ENCODE measurements around the gene KIF16B.
A peak's percentile ranks its signal among the peaks of the same experiment; 100 is the strongest.

The KIF16B gene

GRCh38 chr20:16279320-16279719 lies 293.9 kb downstream of the KIF16B start:
- TF ChIP-seq EZH2phosphoT487 (IDR thresholded peaks at IDR 0.05; ENCODE audit: low read depth), result no peak
- peak; percentile 46 for TF ChIP-seq CTCF (IDR thresholded peaks at IDR 0.05; ENCODE audit: low read depth, low read length)
- no peaks in the 10 kb centered on the region for H4K20me1 ChIP-seq (ENCODE audit: insufficient read depth, low read length)

GRCh38 chr20:16273812-16274555 lies 299.3 kb downstream of the KIF16B start:
- Histone ChIP-seq H3K4me2 (ENCODE audit: low read length) (no peak overlapping the region), H3K9me3 (ENCODE audit: insufficient read depth, low read length) (no peaks in the 10 kb centered on the region), H3K27me3 (ENCODE audit: low read depth, low read length) (no peaks in the 10 kb centered on the region), H4K20me1 (ENCODE audit: insufficient read depth, low read length) (no peaks in the 10 kb centered on the region), H3K27ac (ENCODE audit: low read length) (no peak overlapping the region), H3K36me3 (replicated peaks; ENCODE audit: low read depth, low read length) (no peaks in the 10 kb centered on the region), H3K4me3 (ENCODE audit: low read length) (no peak overlapping the region), H3K79me2 (ENCODE audit: low read length) (no peaks in the 10 kb centered on the region), H3K4me1 (ENCODE audit: low read length) (no peaks in the 10 kb centered on the region), H3K9ac (ENCODE audit: low read length) (no peak overlapping the region), H2AFZ (ENCODE audit: low read depth, low read length) (no peak overlapping the region)
- no peak for TF ChIP-seq EZH2phosphoT487 (IDR thresholded peaks at IDR 0.05; ENCODE audit: low read depth)

More at GRCh38 chr20:16279320-16279719, 293.9 kb downstream of the KIF16B start:
- H3K4me2 ChIP-seq (ENCODE audit: low read length), result no peak overlapping the region
- H3K9ac ChIP-seq (ENCODE audit: low read length), result no peak overlapping the region
- no peaks in the 10 kb centered on the region for H3K79me2 ChIP-seq (ENCODE audit: low read length)
- no peaks in the 10 kb centered on the region for H3K36me3 ChIP-seq (replicated peaks; ENCODE audit: low read depth, low read length)
- H3K27me3 ChIP-seq (ENCODE audit: low read depth, low read length), result no peaks in the 10 kb centered on the region
- no peaks in the 10 kb centered on the region for H3K4me1 ChIP-seq (ENCODE audit: low read length)
- no peak overlapping the region for H3K27ac ChIP-seq (ENCODE audit: low read length)
- no peaks in the 10 kb centered on the region for H3K9me3 ChIP-seq (ENCODE audit: insufficient read depth, low read length)
- no peak overlapping the region for H2AFZ ChIP-seq (ENCODE audit: low read depth, low read length)
- no peak overlapping the region for H3K4me3 ChIP-seq (ENCODE audit: low read length)

- Histone ChIP-seq H3K27me3 (ENCODE audit: low read depth, low read length) (no peaks in the 10 kb centered on the region), H2AFZ (ENCODE audit: low read depth, low read length) (no peak overlapping the region), H3K36me3 (replicated peaks; ENCODE audit: low read depth, low read length) (no peaks in the 10 kb centered on the region), H3K4me1 (ENCODE audit: low read length) (no peaks in the 10 kb centered on the region), H3K9ac (ENCODE audit: low read length) (no peak overlapping the region), H3K79me2 (ENCODE audit: low read length) (no peaks in the 10 kb centered on the region), H4K20me1 (ENCODE audit: insufficient read depth, low read length) (no peaks in the 10 kb centered on the region), H3K4me3 (ENCODE audit: low read length) (no peak overlapping the region), H3K9me3 (ENCODE audit: insufficient read depth, low read length) (no peaks in the 10 kb centered on the region), H3K27ac (ENCODE audit: low read length) (no peak overlapping the region), H3K4me2 (ENCODE audit: low read length) (no peak overlapping the region)
- TF ChIP-seq CTCF (IDR thresholded peaks at IDR 0.05; ENCODE audit: low read depth, low read length) (no peak), EZH2phosphoT487 (IDR thresholded peaks at IDR 0.05; ENCODE audit: low read depth) (no peak)
Measured at GRCh38 chr20:16272780-16273360, 300.4 kb downstream of the KIF16B start.

GRCh38 chr20:16271450-16271849 lies 301.8 kb downstream of the KIF16B start:
- Histone ChIP-seq H3K9ac (ENCODE audit: low read length) (no peak overlapping the region), H3K79me2 (ENCODE audit: low read length) (no peaks in the 10 kb centered on the region), H3K4me2 (ENCODE audit: low read length) (no peak overlapping the region), H3K9me3 (ENCODE audit: insufficient read depth, low read length) (no peaks in the 10 kb centered on the region), H3K4me3 (ENCODE audit: low read length) (no peak overlapping the region), H4K20me1 (ENCODE audit: insufficient read depth, low read length) (no peaks in the 10 kb centered on the region), H2AFZ (ENCODE audit: low read depth, low read length) (no peak overlapping the region), H3K36me3 (replicated peaks; ENCODE audit: low read depth, low read length) (peaks cover under 1% of the 10 kb centered on the region), H3K27ac (ENCODE audit: low read length) (no peak overlapping the region), H3K27me3 (ENCODE audit: low read depth, low read length) (no peaks in the 10 kb centered on the region), H3K4me1 (ENCODE audit: low read length) (no peaks in the 10 kb centered on the region)
- TF ChIP-seq CTCF (IDR thresholded peaks at IDR 0.05; ENCODE audit: low read depth, low read length) (no peak), EZH2phosphoT487 (IDR thresholded peaks at IDR 0.05; ENCODE audit: low read depth) (no peak)
